Measurements from ENCODE around the gene MTG2.

- TF ChIP-seq TCF12 (IDR thresholded peaks at IDR 0.05; ENCODE audit: low read depth, low read length) (no peak), POLR2AphosphoS5 (IDR thresholded peaks at IDR 0.05; ENCODE audit: low read depth, low read length) (no peak), CTCF (IDR thresholded peaks at IDR 0.05; ENCODE audit: control extremely low read depth in 1 of 3, insufficient read depth in 1 of 3, low read depth in 1 of 3, low read length in 3 of 3) (no peak), POLR2A (IDR thresholded peaks at IDR 0.05; ENCODE audit: control extremely low read depth in 1 of 2, low read depth in 2 of 2, low read length in 2 of 2) (no peak), FOSL1 (IDR thresholded peaks at IDR 0.05; ENCODE audit: insufficient read depth, low read depth, low read length) (no peak)
Measured at GRCh38 chr20:62239278-62239879, 56.6 kb downstream of the MTG2 start.
